ENCODE results near the gene BEST2. TPM values are rescaled to one million over a fixed set of nuclear protein-coding genes. Genes with fewer than 3 reads are reported as not detected.
A peak's percentile ranks its signal among the peaks of the same experiment; 100 is the strongest.

The BEST2 gene
- total RNA-seq, 4 donors from 2014 or later: 0.63 TPM; not detected in 3

GRCh38 chr19:12767666-12768065 is 16.1 kb downstream of the BEST2 start:
- DNase-seq: no peak
- in situ Hi-C loops (cut with MboI; ENCODE audit: low sequenced_read_pairs in 4 of 4): loop anchor here in 3 of 4 donors (5.0 to 10.0 kb wide), 2 partner anchors 77 to 80 kb away; no protein-coding TSS in a partner anchor

GRCh38 chr19:12769689-12770088 is 18.1 kb downstream of the BEST2 start:
- Histone ChIP-seq H3K4me3 (no peak overlapping the region), H3K36me3 (no peaks in the 10 kb centered on the region), H3K9me3 (no peaks in the 10 kb centered on the region), H3K27ac (peak overlapping the region; percentile 23 to 73 (median 56)), H3K27me3 (no peaks in the 10 kb centered on the region), H3K4me1 (peaks cover 37 to 44% of the 10 kb centered on the region in 2 donors)
- ATAC-seq (no peak), DNase-seq (peak in 1 of 2 donors; percentile 54)
- TF ChIP-seq POLR2A (IDR thresholded peaks at IDR 0.05) (peak in 1 of 2 donors; percentile 17), CTCF (IDR thresholded peaks at IDR 0.05 in 4 of 5, conservative IDR thresholded peaks at IDR 0.05 in 1 of 5) (no peak)
- intact Hi-C loops (cut with DNase I; ENCODE audit: low total_unique reads): loop anchor here (10.0 kb wide), 1 partner anchor 1795 kb away; no protein-coding TSS in a partner anchor
- in situ Hi-C loops (cut with MboI; ENCODE audit: low sequenced_read_pairs in 4 of 4): loop anchor here in 3 of 4 donors (5.0 to 10.0 kb wide), 2 partner anchors 75 to 78 kb away; no protein-coding TSS in a partner anchor

More at GRCh38 chr19:12767666-12768065, 16.1 kb downstream of the BEST2 start:
- Histone ChIP-seq H3K36me3 (no peaks in the 10 kb centered on the region), H3K27ac (no peak overlapping the region), H3K4me3 (no peak overlapping the region), H3K27me3 (no peaks in the 10 kb centered on the region), H3K9me3 (no peaks in the 10 kb centered on the region), H3K4me1 (peaks cover 17 to 23% of the 10 kb centered on the region in 2 donors)
- intact Hi-C loops (cut with DNase I; ENCODE audit: low total_unique reads): no loop called here
- no peak for TF ChIP-seq CTCF (IDR thresholded peaks at IDR 0.05 in 4 of 5, conservative IDR thresholded peaks at IDR 0.05 in 1 of 5)
- no peak for TF ChIP-seq POLR2A (IDR thresholded peaks at IDR 0.05)
- ATAC-seq: no peak

- no peak overlapping the region for H3K4me3 ChIP-seq
- H3K36me3 ChIP-seq: no peaks in the 10 kb centered on the region
- ATAC-seq (no peak), DNase-seq (no peak)
- TF ChIP-seq POLR2A (IDR thresholded peaks at IDR 0.05): no peak
- no peak for TF ChIP-seq CTCF (IDR thresholded peaks at IDR 0.05 in 4 of 5, conservative IDR thresholded peaks at IDR 0.05 in 1 of 5)
- intact Hi-C loops (cut with DNase I; ENCODE audit: low total_unique reads) (loop anchor here (10.0 kb wide), 1 partner anchor 1794 kb away; no protein-coding TSS in a partner anchor), in situ Hi-C loops (cut with MboI; ENCODE audit: low sequenced_read_pairs in 4 of 4) (no loop called here)
- peaks cover 42 to 47% of the 10 kb centered on the region in 2 donors for H3K4me1 ChIP-seq
- H3K9me3 ChIP-seq: no peaks in the 10 kb centered on the region
- H3K27me3 ChIP-seq: no peaks in the 10 kb centered on the region
- peak overlapping the region in 1 of 4 donors; percentile 94 for H3K27ac ChIP-seq
Observed at GRCh38 chr19:12770922-12771321, 19.3 kb downstream of the BEST2 start.

GRCh38 chr19:12772323-12772722 is 20.7 kb downstream of the BEST2 start:
- DNase-seq (peak; percentile 52 to 82), ATAC-seq (peak; percentile 64 to 71)
- Histone ChIP-seq H3K36me3 (no peaks in the 10 kb centered on the region), H3K9me3 (no peaks in the 10 kb centered on the region), H3K27me3 (no peaks in the 10 kb centered on the region), H3K27ac (peak overlapping the region; percentile 91 to 96 (median 94)), H3K4me3 (no peak overlapping the region), H3K4me1 (peaks cover 45 to 50% of the 10 kb centered on the region in 2 donors)
- in situ Hi-C loops (cut with MboI; ENCODE audit: low sequenced_read_pairs in 4 of 4): no loop called here
- TF ChIP-seq CTCF (IDR thresholded peaks at IDR 0.05 in 4 of 5, conservative IDR thresholded peaks at IDR 0.05 in 1 of 5) (no peak), POLR2A (IDR thresholded peaks at IDR 0.05) (no peak)
- intact Hi-C loops (cut with DNase I; ENCODE audit: low total_unique reads): loop anchor here (10.0 kb wide), 1 partner anchor 1792 kb away; no protein-coding TSS in a partner anchor

Measured in gastrocnemius medialis (tissue), 4 donors.